ENCODE results near the gene AGER. TPM values are rescaled to one million over a fixed set of nuclear protein-coding genes. Genes with fewer than 3 reads are reported as not detected.

Gene AGER
- total RNA-seq, 4 donors from 2014 or later, result 0.59 to 1.7 (median 1.4) TPM

GRCh38 chr6:32154514-32155161 is 29.4 kb downstream of the AGER start:
- 0 to 8% methylated on average over 4 to 10 of the region's 34 CpGs for WGBS, 2 donors
- peak overlapping the region; percentile 87 to 98 (median 94) for H3K27ac ChIP-seq
- peaks cover 19 to 61% (median 26%) of the 10 kb centered on the region in 3 donors for H3K4me1 ChIP-seq
- H3K4me3 ChIP-seq, result peak overlapping the region; percentile 61 to 95 (median 78)
- H3K27me3 ChIP-seq, result peaks cover 0 to 6% (median 0%) of the 10 kb centered on the region in 4 donors
- H3K36me3 ChIP-seq, result peaks cover 16 to 40% (median 22%) of the 10 kb centered on the region in 3 donors
- H3K9me3 ChIP-seq, result no peaks in the 10 kb centered on the region
- no peak for DNase-seq
- intact Hi-C loops (cut with DNase I), result no loop called here
- TF ChIP-seq, protein P1, sequence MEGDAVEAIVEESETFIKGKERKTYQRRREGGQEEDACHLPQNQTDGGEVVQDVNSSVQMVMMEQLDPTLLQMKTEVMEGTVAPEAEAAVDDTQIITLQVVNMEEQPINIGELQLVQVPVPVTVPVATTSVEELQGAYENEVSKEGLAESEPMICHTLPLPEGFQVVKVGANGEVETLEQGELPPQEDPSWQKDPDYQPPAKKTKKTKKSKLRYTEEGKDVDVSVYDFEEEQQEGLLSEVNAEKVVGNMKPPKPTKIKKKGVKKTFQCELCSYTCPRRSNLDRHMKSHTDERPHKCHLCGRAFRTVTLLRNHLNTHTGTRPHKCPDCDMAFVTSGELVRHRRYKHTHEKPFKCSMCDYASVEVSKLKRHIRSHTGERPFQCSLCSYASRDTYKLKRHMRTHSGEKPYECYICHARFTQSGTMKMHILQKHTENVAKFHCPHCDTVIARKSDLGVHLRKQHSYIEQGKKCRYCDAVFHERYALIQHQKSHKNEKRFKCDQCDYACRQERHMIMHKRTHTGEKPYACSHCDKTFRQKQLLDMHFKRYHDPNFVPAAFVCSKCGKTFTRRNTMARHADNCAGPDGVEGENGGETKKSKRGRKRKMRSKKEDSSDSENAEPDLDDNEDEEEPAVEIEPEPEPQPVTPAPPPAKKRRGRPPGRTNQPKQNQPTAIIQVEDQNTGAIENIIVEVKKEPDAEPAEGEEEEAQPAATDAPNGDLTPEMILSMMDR (IDR thresholded peaks at IDR 0.05), result peak; percentile 28 to 77 (median 66)
- no peak for TF ChIP-seq POLR2A (IDR thresholded peaks at IDR 0.05)

- no peaks in the 10 kb centered on the region for H3K9me3 ChIP-seq
- whole genome bisulfite sequencing, 2 donors, result 0 to 1% methylated on average over 16 to 45 of the region's 52 CpGs
- TF ChIP-seq POLR2A (IDR thresholded peaks at IDR 0.05), result peak in 2 of 4 donors; percentile 19 to 29
- TF ChIP-seq, protein P1 (IDR thresholded peaks at IDR 0.05), result peak in 4 of 6 experiments; percentile 11 to 25 (median 14)
- DNase-seq, result no peak
- peaks cover 19 to 67% (median 26%) of the 10 kb centered on the region in 3 donors for H3K4me1 ChIP-seq
- peak within 1 kb of the TSS; percentile 87 to 98 (median 94) for H3K27ac ChIP-seq
- intact Hi-C loops (cut with DNase I), result no loop called here
- H3K36me3 ChIP-seq, result peaks cover 15 to 40% (median 22%) of the 10 kb centered on the region in 3 donors
- peak within 1 kb of the TSS; percentile 61 to 95 (median 78) for H3K4me3 ChIP-seq
- H3K27me3 ChIP-seq, result peaks cover 0 to 14% (median 0%) of the 10 kb centered on the region in 4 donors
These were observed 30.2 kb downstream of the AGER start, which contains the start of gene PPT2 for GRCh38 chr6:32153564-32154513. TSS of gene PPT2 (plus strand) at chr6:32154141. CDS start at chr6:32154595, 454 bp downstream.

- peak overlapping the region; percentile 87 to 98 (median 94) for H3K27ac ChIP-seq
- peaks cover 0 to 16% (median 0%) of the 10 kb centered on the region in 4 donors for H3K27me3 ChIP-seq
- intact Hi-C loops (cut with DNase I), result no loop called here
- TF ChIP-seq, protein P1 (IDR thresholded peaks at IDR 0.05), result no peak
- TF ChIP-seq POLR2A (IDR thresholded peaks at IDR 0.05), result no peak
- no peaks in the 10 kb centered on the region for H3K9me3 ChIP-seq
- no peak for DNase-seq
- H3K4me1 ChIP-seq, result peaks cover 19 to 76% (median 26%) of the 10 kb centered on the region in 3 donors
- 24 to 28% methylated on average over 32 to 35 of the region's 35 CpGs for WGBS, 2 donors
- H3K4me3 ChIP-seq, result peak overlapping the region; percentile 61 to 95 (median 78)
- peaks cover 6 to 36% (median 21%) of the 10 kb centered on the region in 3 donors for H3K36me3 ChIP-seq
These were observed 31.1 kb downstream of the AGER start for GRCh38 chr6:32152769-32153563.

DNA sequence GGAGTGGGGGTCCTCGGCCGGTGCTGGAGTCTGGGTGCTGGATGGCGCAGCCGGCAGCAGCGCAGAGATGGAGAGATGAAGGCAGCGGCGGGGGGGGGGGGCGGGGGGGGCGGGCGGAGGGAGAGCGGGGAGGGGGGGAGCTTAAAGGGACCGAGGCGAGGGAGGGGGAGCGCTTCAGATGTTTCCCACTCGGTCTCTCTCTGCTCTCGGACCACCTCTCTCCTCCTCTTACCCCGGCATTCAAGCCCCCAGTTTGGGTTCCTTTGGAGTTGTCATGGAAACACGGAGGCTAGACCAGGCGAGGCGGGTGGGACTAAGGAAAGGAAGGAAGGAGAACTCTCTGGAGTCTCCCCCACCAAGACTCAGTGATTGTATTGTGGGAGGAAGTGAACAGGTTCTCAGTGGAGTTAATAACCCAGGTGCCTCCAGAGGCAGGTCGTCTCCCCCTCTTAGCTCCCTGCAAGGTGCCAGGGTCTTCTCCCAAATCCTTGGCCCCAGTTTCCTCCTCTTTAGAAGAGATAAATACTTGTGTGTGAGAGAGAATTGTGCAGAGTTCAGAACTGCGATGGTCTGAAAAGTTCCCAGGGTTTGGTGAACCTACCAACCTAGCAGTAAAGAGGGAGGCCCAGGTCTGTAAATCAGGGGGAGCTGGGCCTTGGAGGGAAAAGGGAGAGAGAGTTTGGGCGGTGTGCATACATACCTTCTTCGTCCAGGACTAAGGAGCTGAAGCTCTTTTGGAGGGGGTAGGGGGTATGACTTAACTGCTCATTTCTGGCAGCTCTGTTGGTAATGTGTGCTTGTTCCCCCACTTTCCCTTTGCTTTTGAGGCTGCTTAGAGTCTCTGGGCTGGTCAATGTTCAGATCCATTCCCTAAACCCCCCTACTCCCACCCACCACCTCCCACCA is 31.9 kb downstream of the AGER start, which contains the start of gene PRRT1:
Gene PRRT1, minus strand, starts transcription at position 77 of the 906 bp plus-strand sequence. CDS start 112 bp downstream, outside the sequence.
- Histone ChIP-seq H3K4me1 (peaks cover 19 to 78% (median 26%) of the 10 kb centered on the region in 3 donors), H3K4me3 (peak within 1 kb of the TSS; percentile 61 to 95 (median 78)), H3K36me3 (peaks cover 0 to 28% (median 13%) of the 10 kb centered on the region in 3 donors), H3K27ac (peak within 1 kb of the TSS; percentile 87 to 98 (median 94)), H3K9me3 (no peaks in the 10 kb centered on the region), H3K27me3 (peaks cover 0 to 16% (median 0%) of the 10 kb centered on the region in 4 donors)
- no peak for DNase-seq
- 19 to 31% methylated on average over 7 to 8 of the region's 24 CpGs for WGBS, 2 donors
- TF ChIP-seq POLR2A (IDR thresholded peaks at IDR 0.05), result no peak
- TF ChIP-seq, protein P1 (IDR thresholded peaks at IDR 0.05), result no peak
- intact Hi-C loops (cut with DNase I), result no loop called here
